Mesodermal cell (in vitro differentiated cells): ENCODE data around the gene GALNT2.

Experiments used
- H3K27ac ChIP-seq: 2 replicates; pipeline ENCODE4 v1.7.0; 2013; ENCODE audit warnings: mild to moderate bottlenecking, low read depth, low read length, moderate library complexity; ENCODE audit not compliant: severe bottlenecking
- H3K36me3 ChIP-seq: 2 replicates; pipeline ENCODE4 v1.7.1; 2013; ENCODE audit warnings: mild to moderate bottlenecking, low read length, moderate library complexity; ENCODE audit not compliant: control insufficient read depth, insufficient read depth
- H3K4me1 ChIP-seq: one replicate; pipeline ENCODE4 v1.7.1; 2013; ENCODE audit warnings: mild to moderate bottlenecking, low read length; ENCODE audit not compliant: insufficient read depth, control insufficient read depth, poor library complexity, severe bottlenecking
- H3K4me3 ChIP-seq: 2 replicates; pipeline ENCODE4 v1.7.0; 2013; ENCODE audit warnings: low read length, control low read depth, mild to moderate bottlenecking; ENCODE audit not compliant: insufficient read depth, poor library complexity, severe bottlenecking; ENCODE audit errors: extremely low read depth
- H3K9me3 ChIP-seq: 2 replicates; pipeline ENCODE4 v1.7.1; 2013; ENCODE audit warnings: mild to moderate bottlenecking, low read length, moderate library complexity; ENCODE audit not compliant: control insufficient read depth
- WGBS, 2 experiments: methylation state at CpG; one replicate each; pipeline ENCODE4 v1.1.5; 2013; ENCODE audit warnings: missing lambda C conversion rate in 2 of 2; ENCODE audit not compliant: insufficient coverage in 2 of 2; 5-methylcytosine and 5-hydroxymethylcytosine counted together

GALNT2 gene

GRCh38 chr1:230188826-230189225 lies 121.8 kb downstream of the GALNT2 start:
- Histone ChIP-seq H3K4me1 (peaks cover 6% of the 10 kb centered on the region), H3K9me3 (no peaks in the 10 kb centered on the region), H3K36me3 (peaks cover 15% of the 10 kb centered on the region), H3K27ac (no peak overlapping the region), H3K4me3 (no peak overlapping the region)
- WGBS, 2 experiments: 84 to 86% methylated on average over 5 to 6 of the region's 6 CpGs

GRCh38 chr1:230189341-230189740 lies 122.3 kb downstream of the GALNT2 start:
- H3K4me3 ChIP-seq: no peak overlapping the region

GRCh38 chr1:230189824-230190223 lies 122.8 kb downstream of the GALNT2 start:
- WGBS, 2 experiments: 90 to 100% methylated on average over 4 of the region's 5 CpGs
- H3K4me1 ChIP-seq: peaks cover 6% of the 10 kb centered on the region
- no peak overlapping the region for H3K27ac ChIP-seq

More at GRCh38 chr1:230189341-230189740, 122.3 kb downstream of the GALNT2 start:
- Histone ChIP-seq H3K27ac (no peak overlapping the region), H3K4me1 (peaks cover 6% of the 10 kb centered on the region), H3K36me3 (peaks cover 13% of the 10 kb centered on the region), H3K9me3 (no peaks in the 10 kb centered on the region)
- 88 to 90% methylated on average over 8 of the region's 8 CpGs for WGBS, 2 experiments

GRCh38 chr1:230191079-230191804 lies 124.2 kb downstream of the GALNT2 start:
- no peak overlapping the region for H3K27ac ChIP-seq
- H3K4me1 ChIP-seq: peaks cover 7% of the 10 kb centered on the region
- WGBS, 2 experiments: 91 to 93% methylated on average over 9 of the region's 9 CpGs
- H3K36me3 ChIP-seq: peaks cover 13% of the 10 kb centered on the region
- no peak overlapping the region for H3K4me3 ChIP-seq
- no peaks in the 10 kb centered on the region for H3K9me3 ChIP-seq

More at GRCh38 chr1:230189824-230190223, 122.8 kb downstream of the GALNT2 start:
- Histone ChIP-seq H3K36me3 (peaks cover 13% of the 10 kb centered on the region), H3K4me3 (no peak overlapping the region), H3K9me3 (no peaks in the 10 kb centered on the region)

- H3K4me3 ChIP-seq: no peak overlapping the region
- peaks cover 11% of the 10 kb centered on the region for H3K36me3 ChIP-seq
- H3K4me1 ChIP-seq: peaks cover 7% of the 10 kb centered on the region
- H3K27ac ChIP-seq: no peak overlapping the region
- H3K9me3 ChIP-seq: no peaks in the 10 kb centered on the region
- WGBS, 2 experiments: 92 to 97% methylated on average over 3 to 4 of the region's 4 CpGs
Measured at GRCh38 chr1:230191855-230192254, 124.8 kb downstream of the GALNT2 start.

- WGBS, 2 experiments: 84 to 94% methylated on average over 6 to 7 of the region's 7 CpGs
- H3K4me3 ChIP-seq: no peak overlapping the region
- H3K4me1 ChIP-seq: peaks cover 7% of the 10 kb centered on the region
- peaks cover 3% of the 10 kb centered on the region for H3K36me3 ChIP-seq
- no peak overlapping the region for H3K27ac ChIP-seq
- H3K9me3 ChIP-seq: no peaks in the 10 kb centered on the region
Measured at GRCh38 chr1:230194525-230194924, 127.5 kb downstream of the GALNT2 start.

DNA sequence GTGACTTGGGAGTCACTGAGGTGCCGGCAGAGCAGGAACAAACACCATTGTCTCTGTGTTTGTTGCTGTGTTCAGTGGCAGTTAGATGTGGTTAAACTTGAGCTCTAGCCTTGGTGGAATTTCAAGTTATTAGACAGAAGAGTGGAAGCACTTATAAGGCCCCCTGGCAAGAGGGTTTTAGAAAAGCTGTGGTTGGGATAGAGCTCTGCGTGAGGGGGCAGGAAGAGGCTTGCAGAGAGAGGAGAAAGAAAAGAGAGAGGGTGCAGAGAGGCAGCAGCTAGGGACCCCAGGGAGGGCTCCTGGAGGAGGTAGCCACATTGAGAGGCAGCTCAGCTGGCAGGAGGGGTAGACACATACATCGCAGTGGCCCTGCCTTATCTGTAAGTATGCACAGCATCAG lies 128.2 kb downstream of the GALNT2 start:
- no peak overlapping the region for H3K27ac ChIP-seq
- WGBS, 2 experiments: 92 to 95% methylated on average over 3 of the region's 3 CpGs
- H3K9me3 ChIP-seq: no peaks in the 10 kb centered on the region
- H3K4me3 ChIP-seq: no peak overlapping the region
- peaks cover 3% of the 10 kb centered on the region for H3K36me3 ChIP-seq
- H3K4me1 ChIP-seq: peaks cover 7% of the 10 kb centered on the region

- H3K4me1 ChIP-seq: peaks cover 7% of the 10 kb centered on the region
- H3K9me3 ChIP-seq: no peaks in the 10 kb centered on the region
- H3K4me3 ChIP-seq: no peak overlapping the region
- peaks cover 3% of the 10 kb centered on the region for H3K36me3 ChIP-seq
- 89 to 100% methylated on average over 2 to 4 of the region's 5 CpGs for WGBS, 2 experiments
- H3K27ac ChIP-seq: no peak overlapping the region
Measured at GRCh38 chr1:230196077-230196476, 129.0 kb downstream of the GALNT2 start.

GRCh38 chr1:230197644-230198567 lies 130.9 kb downstream of the GALNT2 start:
- H3K27ac ChIP-seq: no peak overlapping the region
- no peaks in the 10 kb centered on the region for H3K9me3 ChIP-seq
- 94 to 96% methylated on average over 34 to 38 of the region's 41 CpGs for WGBS, 2 experiments
- no peak overlapping the region for H3K4me3 ChIP-seq
- H3K36me3 ChIP-seq: peaks cover 4% of the 10 kb centered on the region
- peaks cover 7% of the 10 kb centered on the region for H3K4me1 ChIP-seq

DNA sequence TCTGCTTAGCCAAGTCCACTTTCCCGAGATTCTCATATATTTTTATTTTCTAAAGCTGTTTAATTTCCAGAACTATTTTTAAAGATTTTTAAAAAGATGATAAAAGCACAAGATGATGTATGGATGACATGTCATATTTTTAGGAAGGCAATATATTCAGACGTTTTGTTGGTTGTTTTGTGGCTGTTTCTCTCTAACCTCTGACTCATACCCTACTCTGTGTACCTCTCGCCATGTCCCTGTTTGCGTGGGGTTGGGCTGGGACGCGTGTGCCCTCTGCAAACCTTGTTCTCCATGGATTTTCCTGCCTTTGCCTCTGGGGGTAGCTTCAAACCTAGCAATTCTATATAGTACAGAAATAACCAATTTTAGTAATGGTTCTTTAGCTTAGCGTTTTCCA lies 132.0 kb downstream of the GALNT2 start:
- peaks cover 7% of the 10 kb centered on the region for H3K4me1 ChIP-seq
- peaks cover 14% of the 10 kb centered on the region for H3K36me3 ChIP-seq
- no peak overlapping the region for H3K27ac ChIP-seq
- WGBS, 2 experiments: no CpG with 5 or more reads among the region's 7 CpGs
- H3K9me3 ChIP-seq: no peaks in the 10 kb centered on the region
- no peak overlapping the region for H3K4me3 ChIP-seq
